HG03342 (cell line): ENCODE results near the gene B3GNT3.
"Not testable (repeated sequence)": the region's sequence is repeated elsewhere in the genome, so short reads cannot be mapped to it uniquely, and the experiment has no call there.

Experiments used
- ATAC-seq: cut with Tn5 transposase; IDR thresholded peaks from one replicate; pipeline ENCODE4 v1.9.1; 2021; ENCODE audit warnings: mild to moderate bottlenecking, moderate library complexity; ENCODE audit not compliant: unreplicated experiment

Gene B3GNT3

DNA sequence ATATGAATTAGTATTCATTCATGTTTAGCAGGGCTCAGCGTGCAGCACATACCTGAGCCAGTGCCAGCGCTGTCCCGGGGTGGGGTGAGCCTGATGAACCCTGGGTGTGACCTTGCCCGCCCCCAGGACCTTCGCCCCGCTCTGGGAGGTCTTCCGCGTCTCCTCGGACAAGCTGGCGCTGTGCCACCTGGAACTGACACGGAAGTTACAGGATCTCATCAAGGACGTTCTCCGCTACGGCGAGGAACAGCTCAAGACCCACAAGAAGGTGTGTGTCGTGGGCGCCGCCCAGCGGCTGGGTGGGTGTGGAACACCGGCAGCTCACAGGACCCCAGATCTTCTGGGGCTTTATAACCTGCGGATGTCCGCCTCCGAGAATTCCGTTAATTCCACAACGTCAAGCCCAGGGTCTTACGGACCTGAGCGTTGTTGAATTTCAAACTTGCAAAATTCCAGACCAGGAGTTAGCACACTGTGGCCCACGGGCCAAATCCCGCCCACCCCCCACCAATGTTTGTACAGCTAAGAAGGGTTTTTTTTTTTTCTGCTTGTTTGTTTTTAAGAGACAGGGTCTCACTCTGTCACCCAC is 28.3 kb upstream of the B3GNT3 start:
- ATAC-seq: no peak

DNA sequence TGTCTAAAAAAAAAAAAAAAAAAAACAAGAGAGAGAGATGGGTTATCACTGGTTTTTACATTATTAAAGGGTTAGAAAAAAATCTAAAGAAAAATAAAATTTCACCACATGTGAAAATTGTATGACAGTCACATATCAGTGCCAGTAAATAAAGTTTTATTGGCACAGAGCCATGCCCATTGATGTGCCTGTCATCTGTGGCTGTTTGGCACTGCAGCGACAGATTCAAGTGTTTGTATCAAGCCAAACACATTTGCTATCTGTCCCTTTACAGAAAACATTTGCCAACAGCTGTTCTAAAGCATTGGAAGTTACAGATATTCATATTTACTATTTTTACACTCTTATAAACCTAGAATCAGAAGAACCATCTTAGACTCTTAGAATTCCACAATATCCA is 27.4 kb upstream of the B3GNT3 start:
- ATAC-seq: no peak

DNA sequence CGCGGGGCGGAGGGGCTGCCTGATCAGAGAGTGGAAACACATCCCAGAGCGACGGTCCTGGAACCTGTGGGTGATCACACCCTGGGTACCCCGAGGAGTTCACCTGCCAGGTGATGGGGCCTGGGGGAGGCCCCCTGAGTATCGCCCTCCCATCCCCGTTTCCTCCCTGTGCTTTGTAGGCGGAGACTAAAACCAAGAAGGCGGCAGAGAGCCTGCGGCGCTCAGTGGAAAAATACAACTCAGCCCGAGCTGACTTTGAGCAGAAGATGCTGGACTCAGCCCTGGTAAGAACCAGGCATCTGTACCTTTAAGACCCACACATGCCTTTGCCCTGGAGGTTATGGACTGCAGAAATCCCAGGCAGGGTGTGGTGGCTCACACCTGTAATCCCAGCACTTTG is 24.3 kb upstream of the B3GNT3 start:
- no peak for ATAC-seq

DNA sequence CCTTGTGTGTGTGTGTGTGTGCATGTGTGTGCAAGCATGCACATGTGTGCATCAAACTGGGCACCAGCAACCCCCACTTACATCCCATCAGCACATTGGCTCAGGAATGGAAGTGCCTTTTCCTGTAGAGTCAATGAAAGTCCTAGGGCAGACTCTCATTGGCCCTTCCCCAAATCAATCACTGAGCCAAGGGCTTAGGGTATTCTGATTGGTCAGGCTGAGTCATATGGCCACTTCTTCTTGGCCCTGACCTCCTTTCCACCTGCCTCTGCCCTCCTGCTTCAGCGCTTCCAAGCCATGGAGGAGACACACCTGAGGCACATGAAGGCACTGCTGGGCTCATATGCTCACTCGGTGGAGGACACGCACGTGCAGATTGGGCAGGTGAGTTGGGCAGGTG is 22.8 kb upstream of the B3GNT3 start:
- ATAC-seq: no peak

DNA sequence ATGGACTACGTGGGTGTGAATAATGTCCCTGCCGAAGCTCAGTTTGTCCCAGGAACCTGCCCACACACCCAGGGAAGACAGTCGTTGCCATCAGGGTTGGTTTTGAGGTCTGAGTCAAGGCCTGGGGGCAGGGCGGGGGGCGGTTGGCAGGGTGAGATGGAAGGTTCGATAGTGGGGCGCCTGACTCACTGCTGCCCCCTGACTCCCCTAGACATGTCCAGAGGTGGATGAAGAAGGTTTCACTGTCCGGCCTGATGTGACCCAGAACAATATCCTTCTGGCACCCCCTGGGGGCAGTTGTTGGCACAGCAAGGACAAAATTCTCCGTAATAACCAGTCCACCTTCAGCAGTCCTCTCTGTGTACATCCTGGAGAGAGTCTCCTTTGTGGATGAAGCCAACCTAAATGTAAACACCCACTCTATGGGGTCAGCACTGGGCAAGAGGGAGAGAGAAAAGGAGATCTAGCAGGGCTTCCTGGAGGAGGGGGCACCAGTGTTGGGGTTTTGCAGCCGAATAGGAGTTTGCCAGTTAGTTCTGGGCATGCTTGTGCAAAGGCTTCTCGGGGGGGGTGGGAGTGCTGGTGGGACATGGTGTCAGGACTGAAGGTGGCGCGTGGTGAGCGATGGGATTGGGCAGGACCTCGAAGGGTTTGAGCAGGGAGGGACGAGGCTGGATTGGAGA is 19.6 kb upstream of the B3GNT3 start:
- no peak for ATAC-seq

DNA sequence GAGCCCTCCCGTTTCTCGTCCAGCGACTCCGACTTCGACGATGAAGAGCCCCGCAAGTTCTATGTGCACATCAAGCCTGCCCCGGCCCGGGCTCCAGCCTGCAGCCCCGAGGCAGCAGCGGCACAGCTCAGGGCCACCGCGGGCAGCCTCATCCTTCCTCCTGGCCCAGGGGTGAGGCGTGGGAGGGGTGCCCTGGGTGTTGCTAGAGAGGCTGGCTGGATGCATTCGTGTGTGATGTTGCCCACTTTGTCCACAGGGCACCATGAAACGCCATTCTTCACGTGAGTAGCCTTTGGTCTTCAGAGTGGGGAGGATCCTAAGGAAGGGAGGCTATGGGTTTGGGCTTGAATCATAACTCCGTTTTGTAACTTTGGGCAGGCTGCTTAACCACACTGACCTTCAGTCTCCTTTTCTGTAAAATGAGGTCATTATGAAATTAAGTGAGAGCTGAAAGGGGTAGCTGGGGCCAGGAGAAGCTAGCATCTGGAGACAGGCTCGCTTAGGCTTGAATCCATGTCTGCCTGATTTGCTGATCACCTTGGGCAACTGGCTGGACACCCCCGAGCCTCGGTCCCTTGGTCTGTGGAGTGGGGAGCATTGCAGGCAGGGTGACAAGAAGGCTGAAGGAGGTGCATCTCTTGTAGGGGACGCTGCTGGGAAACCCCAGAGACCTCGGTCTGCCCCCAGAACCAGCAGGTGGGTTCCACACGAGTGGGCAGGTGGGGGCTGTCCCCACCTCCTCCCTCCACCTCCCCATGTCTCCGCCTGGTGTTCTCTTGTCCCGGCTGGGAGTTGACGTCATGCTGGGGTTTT is 18.7 kb upstream of the B3GNT3 start:
- peak; percentile 72 for ATAC-seq

DNA sequence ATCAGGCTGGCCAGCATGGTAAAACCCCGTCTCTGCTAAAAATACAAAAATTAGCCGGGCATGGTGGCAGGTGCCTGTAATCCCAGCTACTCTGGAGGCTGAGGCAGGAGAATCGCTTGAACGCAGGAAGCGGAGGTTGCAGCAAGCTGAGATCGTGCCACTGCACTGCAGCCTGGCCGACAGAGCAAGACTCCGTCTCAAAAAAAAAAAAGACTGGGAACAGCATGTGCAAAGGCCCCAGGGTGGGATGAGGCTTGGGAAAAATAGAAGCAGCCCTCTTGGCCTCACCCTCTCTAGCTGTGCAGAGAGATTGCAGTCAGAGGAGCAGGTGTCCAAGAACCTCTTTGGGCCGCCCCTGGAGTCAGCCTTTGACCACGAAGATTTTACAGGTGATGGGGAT is 17.1 kb upstream of the B3GNT3 start:
- not testable (repeated sequence) for ATAC-seq

DNA sequence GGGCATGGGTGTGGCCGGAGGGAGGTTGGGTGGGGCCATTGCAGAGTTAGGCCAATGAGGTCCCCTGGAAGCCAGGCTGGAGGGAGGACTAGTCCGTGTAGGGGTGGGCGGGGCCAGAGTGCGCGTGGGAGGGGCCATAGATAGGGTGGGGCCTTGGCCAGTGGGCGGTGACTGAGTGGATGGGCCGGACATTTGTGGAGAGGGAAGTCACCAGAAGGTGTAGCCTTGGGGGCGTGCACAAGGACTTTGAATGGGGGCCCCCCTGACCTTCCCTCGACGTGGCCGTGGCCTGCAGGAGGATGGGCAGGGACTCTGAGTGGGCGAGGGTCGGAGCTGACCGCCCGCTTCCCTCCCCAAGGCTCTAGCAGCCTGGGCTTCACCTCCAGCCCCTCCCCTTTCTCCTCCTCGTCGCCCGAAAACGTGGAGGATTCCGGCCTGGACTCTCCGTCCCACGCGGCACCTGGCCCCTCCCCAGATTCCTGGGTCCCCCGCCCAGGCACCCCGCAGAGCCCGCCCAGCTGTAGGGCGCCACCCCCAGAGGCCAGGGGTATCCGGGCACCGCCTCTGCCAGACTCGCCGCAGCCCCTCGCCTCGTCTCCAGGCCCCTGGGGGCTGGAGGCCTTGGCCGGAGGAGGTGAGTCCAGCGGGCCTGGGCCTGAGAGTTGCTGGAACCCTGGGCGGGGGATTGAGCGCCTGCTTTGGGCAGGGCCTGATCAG is 16.5 kb upstream of the B3GNT3 start:
- ATAC-seq: no peak

DNA sequence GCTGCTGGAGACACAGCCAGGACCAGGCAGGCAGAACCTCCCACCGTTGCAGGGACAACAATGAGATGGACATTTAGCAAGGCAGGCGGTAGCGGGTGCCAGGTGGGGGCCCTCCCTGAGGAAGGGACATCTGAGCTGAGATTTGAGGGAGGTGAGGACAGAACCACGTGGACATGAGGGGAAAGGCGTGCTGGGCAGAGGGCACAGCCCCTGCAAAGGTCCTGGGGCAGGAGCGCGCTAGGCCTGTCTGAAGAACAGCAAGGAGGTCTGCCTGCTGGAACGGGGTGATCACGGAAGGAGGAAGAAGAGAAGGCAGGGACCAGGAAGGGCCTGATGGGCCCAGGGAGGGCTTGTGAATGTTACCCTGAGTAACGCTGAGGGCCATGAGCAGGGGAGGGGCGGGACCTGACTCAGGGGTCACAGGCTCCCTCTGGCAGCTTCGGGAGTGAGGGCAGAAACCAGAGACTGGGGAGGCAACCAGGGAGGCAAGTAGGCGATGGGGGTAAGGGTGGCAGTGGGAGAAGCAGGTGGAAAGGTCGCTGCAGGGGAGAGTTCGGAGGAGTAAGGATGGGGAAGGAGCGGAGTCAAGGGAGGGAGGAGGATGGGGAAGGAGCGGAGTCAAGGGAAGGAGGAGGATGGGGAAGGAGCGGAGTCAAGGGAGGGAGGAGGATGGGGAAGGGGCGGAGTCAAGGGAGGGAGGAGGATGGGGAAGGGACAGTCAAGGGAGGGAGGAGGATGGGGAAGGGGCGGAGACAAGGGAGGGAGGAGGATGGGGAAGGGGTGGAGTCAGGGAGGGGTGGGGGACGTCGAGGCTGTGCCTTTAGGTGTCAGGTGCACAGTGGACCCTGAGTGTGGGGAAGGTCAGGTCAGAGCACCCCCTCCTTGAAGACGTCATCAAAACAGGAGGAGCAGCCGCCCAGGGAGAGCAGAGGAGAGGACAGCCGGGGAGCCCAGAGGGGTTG is 15.7 kb upstream of the B3GNT3 start:
- no peak for ATAC-seq

DNA sequence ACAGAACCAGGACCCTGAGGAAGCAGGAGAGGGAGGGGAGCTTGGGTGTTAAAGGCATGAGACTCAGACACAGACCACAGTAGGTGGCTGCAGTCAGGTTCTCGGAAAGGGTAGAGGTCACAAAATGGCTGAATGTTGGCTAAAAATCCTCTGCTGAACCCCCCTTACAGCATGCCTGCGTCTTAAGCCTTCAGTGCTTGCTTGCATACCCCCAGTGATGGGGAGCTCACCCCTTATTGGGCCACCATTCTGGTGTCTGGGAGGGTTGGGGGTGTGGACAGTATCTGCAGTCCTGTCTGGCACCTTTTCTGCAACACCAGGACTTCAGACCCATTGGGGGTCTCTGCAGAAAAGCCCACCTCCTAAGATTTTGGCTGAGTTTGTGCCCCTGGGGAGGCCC is 14.2 kb upstream of the B3GNT3 start:
- ATAC-seq: no peak

DNA sequence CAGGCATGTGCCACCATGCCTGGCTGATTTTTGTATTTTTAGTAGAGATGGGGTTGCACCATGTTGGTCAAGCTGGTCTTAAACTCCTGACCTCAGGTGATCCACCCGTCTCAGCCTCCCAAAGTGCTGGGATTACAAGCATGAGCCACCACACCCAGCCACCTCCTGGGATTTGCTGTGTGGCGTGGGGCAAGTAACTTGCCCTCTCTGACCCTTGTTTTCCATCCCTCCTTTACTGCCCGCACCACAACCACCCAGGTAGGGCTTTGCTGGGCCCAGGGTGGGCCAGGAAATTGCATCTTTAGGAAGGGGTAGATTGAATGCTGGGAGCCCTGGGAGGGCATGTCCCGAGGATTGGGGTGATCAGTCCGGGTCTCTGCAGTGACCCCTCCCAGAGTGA is 11.2 kb upstream of the B3GNT3 start:
- not testable (repeated sequence) for ATAC-seq

DNA sequence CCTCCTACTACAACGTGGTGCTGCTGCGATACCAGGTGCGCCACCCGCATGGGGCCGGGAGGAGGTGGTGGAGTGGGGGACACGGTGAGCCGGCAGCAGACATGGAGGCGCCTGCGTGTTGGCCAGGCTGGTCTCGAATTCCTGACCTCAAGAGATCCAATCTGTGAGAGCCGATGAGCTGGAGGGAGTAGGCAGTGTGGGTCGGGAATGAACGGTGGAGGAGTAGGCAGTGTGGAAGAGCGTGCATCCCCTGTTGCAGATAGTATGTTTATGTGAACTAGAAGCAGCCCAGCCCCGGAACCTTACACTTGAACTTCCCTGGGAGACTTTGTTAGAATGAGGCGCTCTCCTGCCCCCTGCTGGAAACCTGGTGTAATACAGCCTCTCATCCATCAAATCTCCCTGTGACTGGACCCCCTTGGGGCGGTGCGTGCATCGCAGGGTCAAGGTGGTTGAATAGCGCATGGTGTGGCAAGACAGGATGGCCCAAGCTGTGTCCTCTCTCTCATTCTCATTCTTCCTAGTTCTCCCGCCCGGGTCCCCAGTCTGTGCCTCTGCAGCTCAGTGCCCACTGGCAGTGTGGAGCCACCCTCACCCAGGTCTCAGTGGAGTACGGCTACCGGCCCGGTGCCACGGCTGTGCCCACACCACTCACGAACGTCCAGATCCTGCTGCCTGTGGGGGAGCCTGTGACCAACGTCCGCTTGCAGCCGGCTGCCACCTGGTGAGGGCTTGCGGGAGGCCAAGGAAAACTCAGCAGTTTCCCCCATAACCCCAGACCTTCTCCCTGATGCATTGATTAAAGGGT is 10.5 kb upstream of the B3GNT3 start:
- ATAC-seq: no peak

DNA sequence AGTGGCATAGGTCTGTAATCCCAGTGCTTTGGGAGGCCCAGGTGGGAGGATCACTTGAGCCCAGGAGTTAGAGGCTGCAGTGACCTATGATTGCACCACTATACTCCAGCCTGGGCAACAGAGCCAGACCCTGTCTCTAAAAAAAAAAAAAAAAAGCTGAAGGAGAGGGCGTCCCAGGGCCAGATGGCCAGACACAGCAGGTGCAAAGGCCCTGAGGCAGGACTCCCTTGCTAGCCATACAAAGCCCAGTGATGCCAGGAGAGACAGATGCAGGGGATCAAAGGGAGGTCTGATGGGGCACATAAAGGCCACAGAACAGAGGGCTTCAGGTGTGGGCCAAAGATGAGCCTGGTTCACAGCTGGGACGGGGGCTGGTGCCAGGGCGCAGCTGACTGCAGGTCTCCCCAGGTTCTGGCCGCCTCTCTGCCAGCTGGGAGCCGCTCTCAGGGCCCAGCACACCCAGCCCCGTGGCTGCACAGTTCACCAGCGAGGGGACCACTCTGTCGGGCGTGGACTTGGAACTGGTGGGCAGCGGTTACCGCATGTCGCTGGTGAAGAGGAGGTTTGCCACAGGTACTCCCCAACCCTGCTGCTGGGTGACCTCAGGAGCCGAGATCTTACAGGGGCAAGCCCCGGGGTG is 7.5 kb upstream of the B3GNT3 start:
- no peak for ATAC-seq

DNA sequence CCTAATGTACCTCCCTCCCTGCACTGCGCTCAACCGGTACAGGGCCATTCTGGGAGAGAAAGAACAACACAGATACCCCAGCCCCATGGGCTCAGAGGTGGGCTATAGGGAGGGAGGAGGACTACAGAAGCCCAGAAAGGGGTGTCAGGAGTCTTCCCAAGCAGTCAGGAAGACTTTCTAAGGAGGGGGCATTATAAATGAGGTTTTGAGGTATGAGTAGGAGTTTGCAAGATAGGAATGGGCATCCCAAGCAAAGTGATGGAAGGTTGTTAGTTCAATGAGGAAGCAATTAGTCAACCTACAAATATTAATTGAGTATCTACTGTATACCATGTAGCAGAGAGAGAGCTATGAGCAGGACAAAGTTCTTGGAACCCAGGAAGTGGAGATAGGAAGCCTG is 6.3 kb upstream of the B3GNT3 start:
- no peak for ATAC-seq

DNA sequence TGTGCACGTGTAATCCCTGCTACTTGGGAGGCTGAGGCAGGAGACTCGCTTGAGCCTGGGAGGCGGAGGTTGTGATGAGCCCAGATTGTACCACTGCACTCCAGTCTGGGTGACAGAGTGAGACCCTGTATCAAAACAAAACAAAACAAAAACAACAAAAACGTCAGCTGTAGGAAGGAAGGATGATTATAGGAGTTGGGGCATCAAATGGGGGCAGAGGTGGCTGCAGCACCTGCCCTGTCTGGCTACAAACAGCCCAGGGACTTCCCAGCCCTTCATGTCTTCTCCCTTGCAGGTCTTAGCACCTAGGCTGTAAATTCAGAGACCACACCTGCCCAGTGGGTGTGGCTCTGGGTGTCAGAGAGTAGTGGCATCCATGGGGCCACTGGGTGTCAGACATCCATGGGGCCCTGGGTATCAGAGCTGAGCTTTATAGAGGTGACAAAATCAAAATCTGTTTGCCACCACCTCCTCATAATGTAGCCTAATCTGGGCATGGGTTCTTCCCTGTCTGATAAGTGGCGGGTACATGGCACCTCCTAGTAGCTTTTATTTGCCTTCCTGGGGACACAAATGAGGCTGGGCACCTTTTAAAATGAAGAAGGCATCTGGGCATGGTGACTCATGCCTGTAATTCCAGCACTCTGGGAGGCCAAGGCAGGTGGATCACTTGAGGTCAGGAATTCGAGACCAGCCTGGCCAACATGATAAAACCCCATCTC is 4.7 kb upstream of the B3GNT3 start:
- ATAC-seq: no peak

DNA sequence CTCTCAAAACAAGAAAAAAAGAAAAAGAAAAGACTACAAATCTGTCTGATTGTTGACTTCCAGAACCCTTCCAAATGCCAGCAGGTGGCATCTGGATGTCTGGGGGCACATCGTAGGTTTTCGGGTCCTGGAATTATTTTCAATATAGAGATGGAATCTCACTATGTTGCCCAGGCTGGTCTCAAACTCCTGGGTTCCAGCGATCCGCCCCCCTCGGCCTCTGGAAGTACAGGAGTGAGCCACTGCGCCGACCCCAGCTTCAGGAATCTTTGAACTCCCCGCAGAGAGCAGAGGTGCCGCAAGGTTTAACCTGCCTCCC is 567 bp upstream of the B3GNT3 start:
- no peak for ATAC-seq

DNA sequence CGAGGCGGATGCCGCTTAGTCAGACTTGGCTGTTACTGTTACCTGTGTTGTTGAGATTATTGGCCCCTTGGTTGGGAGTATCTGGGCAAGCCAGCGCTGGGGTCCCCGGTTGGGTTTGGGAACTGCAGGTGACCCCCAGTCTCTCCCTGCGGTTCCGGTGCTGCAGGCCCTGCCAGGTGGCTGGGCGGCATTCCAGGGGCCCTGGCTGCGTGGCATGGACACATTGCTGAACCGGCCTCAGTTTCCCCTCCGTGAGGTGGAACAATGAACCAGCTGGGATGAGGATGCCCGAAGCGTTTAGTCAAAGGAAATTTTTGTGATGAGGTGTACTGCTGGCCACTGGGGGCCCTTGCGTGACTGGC is 538 bp downstream of the B3GNT3 start:
- ATAC-seq: no peak

DNA sequence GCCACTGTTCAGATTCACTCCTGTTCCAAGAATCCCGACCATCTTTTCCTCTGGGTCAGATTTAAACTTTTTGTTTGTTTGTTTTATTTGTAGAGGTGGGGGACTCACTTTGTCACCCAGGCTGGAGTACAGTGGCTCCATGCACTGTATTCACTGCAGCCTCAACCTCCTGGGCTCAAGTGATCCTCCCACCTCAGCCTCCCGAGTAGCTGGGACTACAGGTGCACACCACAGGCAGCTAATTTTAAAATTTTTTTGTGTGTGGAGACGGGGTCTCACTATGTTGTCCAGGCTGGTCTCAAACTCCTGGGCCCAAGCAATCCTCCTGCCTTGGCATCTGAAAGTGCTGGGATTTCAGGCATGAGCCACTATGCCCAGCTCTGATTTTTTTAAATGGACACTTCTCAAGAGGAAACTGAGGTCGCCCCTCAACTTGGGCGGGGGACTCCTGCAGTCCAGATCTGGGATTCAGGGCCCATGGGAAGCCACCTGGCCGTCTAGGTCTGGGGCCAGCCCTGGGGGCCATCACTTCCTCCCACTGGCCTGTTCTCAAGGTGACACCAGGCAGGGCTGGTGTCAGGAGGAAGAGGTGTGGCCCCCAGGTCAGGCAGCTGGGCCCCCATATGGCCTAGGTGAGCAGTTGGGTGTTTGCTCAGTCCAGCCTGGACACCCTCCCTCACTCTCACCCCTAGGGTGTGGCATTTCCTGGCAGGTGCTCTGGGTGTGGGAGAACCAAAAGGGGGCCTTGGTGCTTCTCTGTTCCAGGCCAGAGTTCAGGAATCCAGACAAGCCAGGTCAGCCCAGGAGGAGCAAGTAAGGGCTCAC is 1.3 kb downstream of the B3GNT3 start:
- no peak for ATAC-seq
